Subcutaneous adipose tissue (tissue), 4 donors: ENCODE data around the gene GNAQ. TPM values are rescaled to one million over a fixed set of nuclear protein-coding genes. Genes with fewer than 3 reads are reported as not detected.

Experiments
- CTCF ChIP-seq: fragments of 450-650 bp; IDR thresholded peaks from one replicate; pipeline ENCODE4 v1.5.1; 2016; ENCODE audit warnings: low read depth, mild to moderate bottlenecking, control low read depth, antibody characterized with exemption, moderate library complexity
- total RNA-seq, 4 donors: library from RNA; depleted of rRNA; stranded (reverse); fragments of >200 nt; gene quantifications; one replicate each; pipeline ENCODE4 v1.1.0, GENCODE V29; 2016

Gene GNAQ
- total RNA-seq, 4 donors from 2014 or later: 41.8 to 100 (median 45.5) TPM

- no peak for TF ChIP-seq CTCF
Observed at GRCh38 chr9:77805810-77806209, 225.8 kb downstream of the GNAQ start.

GRCh38 chr9:77803423-77803822 lies 228.2 kb downstream of the GNAQ start:
- no peak for TF ChIP-seq CTCF

GRCh38 chr9:77802515-77803293 lies 228.9 kb downstream of the GNAQ start:
- no peak for TF ChIP-seq CTCF

GRCh38 chr9:77802064-77802463 lies 229.5 kb downstream of the GNAQ start:
- no peak for TF ChIP-seq CTCF

GRCh38 chr9:77800924-77801551 lies 230.6 kb downstream of the GNAQ start:
- no peak for TF ChIP-seq CTCF

- TF ChIP-seq CTCF: no peak
Observed at GRCh38 chr9:77798140-77798539, 233.5 kb downstream of the GNAQ start.

- no peak for TF ChIP-seq CTCF
Observed at GRCh38 chr9:77794985-77795384, 236.6 kb downstream of the GNAQ start.
